Right kidney (tissue), 1 donor: ENCODE results near the gene DCLK1.
A peak's percentile ranks its signal among the peaks of the same experiment; 100 is the strongest.
"Not testable (repeated sequence)": the region's sequence is repeated elsewhere in the genome, so short reads cannot be mapped to it uniquely, and the experiment has no call there.

Source experiments
- DNase-seq: peaks from one replicate; pipeline ENCODE4 v3.0.0-alpha.2; 2016

Gene DCLK1

DNA sequence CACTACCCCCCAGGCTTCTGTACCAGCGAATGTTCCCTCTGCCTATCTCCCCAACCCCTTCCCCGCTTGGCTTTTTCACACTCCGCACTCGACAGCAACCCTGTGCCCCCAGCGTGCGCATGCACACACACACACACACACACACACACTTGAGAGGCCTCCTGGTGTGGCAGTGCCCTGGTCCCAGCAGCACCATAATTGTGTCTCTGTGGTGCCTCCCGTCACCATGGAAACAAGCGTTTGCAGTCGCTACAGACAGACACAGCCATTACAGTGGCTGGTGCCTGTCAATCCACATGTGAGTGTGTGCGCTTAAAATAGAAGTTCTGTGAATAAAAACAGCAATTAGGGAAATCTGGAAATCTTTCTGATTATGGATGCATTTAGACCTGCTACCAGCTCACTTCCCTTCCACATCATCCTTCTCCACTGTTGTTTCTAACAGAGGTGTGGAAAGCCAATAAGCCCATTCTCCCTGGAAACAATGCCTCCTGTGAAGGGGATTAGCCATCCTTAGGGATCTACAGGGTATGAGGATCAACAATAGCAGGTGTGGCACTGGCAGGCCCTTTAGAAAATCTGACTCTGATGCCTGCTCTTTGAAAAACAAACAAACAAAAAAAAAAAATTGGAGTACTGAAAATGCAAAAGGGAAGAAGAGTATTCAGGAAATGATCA lies 146.3 kb downstream of the DCLK1 start:
- no peak for DNase-seq

- DNase-seq, result no peak
These were observed 146.9 kb downstream of the DCLK1 start for GRCh38 chr13:35984287-35984686.

- not testable (repeated sequence) for DNase-seq
These were observed 147.5 kb downstream of the DCLK1 start for GRCh38 chr13:35983703-35984102.

DNA sequence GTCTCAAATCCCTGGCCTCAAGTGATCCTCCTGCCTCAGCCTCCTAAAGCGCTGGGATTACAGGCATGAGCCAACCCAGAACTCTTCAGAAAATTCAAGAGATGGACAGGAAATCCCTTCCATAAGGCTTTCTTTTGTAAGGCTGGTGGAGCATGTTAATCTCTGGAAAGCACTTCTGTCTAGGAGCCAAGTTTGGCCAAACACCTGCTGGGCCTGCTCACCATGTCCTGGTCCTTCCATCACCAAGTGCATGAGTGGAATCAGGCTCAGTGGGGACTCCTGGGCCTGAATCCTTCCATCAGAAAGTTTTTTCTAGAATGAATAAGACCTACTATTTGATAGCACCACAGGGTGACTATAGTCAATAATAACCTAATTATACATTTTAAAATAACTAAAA lies 148.0 kb downstream of the DCLK1 start:
- DNase-seq, result no peak

DNA sequence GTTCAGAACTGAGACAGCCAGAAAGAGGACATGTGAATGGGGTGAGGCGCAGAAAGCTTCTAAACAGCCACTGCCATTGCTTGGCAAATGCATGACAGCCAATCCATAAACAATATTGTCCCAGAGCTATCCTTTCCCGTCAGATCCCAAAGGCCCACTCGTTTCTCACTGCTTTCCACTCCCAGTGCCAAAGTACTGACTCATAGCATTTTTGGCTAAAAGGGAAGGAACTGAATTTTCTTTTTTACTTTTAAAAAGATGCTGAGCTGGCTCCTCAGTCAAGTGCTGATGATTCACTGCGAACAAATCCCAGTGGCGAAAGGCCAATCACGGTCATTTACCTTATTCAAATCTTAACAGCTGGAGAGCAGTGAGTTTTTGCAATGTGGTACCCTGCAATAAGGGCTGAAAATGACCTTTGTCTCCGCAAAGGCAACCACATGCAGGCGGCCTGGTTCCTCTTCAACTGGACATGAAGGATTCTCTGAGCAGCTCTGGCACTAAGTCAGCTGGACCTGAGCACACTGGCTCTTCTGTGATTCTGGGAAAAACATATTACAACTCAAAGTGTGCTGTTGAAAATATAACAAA lies 151.7 kb downstream of the DCLK1 start:
- no peak for DNase-seq

DNA sequence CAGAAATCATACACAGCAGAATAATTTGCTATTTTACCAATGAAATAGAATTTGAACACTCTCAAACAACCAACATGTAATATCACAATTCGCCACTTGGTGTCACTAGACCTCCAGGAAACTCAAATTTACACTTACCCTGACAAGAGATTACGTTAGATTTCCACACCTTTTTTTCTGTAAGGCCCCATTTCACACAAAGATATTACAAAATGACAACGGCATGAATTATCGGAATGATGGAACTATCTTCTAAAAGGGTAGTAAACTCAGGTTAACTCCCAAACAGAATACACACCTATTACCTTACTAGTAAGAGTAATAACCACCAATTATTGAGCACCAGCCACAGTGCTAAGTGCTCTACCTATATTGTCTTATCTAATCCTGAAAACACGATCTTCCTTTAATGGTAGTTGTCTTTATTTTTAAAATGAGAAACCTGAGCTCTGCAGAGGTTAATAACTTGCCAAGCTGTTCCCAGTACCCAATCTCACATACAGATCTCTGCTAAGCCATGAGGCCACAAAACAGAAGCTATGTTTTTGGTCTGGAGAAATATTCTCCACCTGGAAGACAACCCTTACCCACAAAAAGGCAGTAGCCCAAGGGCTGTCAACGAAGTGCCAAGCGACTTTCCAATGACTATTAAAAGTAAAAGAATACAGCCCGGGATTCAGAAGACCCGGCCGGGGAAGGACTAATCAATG lies 152.4 kb downstream of the DCLK1 start:
- DNase-seq, result peak; percentile 38

DNA sequence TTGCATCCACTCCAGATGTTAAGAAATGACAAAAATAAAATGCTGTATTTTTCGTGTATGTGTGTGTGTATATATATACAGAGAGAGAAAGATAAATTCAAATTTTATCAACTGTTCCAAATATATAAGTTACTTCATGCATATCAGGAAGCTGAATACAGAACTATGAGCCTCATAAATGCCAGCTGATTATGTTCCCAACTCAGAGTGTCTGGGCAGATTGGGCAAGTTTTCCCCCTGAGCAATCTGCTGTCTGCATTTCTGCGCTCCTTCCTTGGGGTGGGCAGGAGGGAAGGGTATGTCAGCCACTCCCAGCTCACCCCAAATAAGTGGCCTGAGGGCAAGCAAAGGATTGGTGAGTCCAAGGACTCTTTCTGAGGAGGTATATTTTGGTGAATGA lies 154.1 kb downstream of the DCLK1 start:
- DNase-seq, result no peak

GRCh38 chr13:35976126-35976525 lies 155.1 kb downstream of the DCLK1 start:
- no peak for DNase-seq

GRCh38 chr13:35966951-35967350 lies 164.2 kb downstream of the DCLK1 start:
- not testable (repeated sequence) for DNase-seq

DNA sequence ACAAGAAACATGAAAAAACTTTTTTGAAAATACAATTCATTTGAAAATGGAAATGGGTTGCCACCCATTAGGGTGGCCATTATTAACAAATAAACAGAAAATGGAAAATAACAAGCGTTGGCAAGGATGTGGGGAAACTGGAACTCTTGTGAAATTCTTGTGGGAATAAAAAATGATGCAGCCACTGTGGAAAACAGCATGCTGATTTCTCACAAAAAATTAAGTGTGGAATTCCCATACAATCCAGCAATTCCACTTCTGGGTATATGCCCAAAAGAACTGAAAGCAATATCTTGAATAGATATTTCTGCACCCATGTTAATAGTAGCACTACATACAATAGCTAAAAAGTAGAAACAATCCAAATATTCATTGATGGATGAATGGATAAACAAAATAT lies 165.2 kb downstream of the DCLK1 start:
- no peak for DNase-seq

DNA sequence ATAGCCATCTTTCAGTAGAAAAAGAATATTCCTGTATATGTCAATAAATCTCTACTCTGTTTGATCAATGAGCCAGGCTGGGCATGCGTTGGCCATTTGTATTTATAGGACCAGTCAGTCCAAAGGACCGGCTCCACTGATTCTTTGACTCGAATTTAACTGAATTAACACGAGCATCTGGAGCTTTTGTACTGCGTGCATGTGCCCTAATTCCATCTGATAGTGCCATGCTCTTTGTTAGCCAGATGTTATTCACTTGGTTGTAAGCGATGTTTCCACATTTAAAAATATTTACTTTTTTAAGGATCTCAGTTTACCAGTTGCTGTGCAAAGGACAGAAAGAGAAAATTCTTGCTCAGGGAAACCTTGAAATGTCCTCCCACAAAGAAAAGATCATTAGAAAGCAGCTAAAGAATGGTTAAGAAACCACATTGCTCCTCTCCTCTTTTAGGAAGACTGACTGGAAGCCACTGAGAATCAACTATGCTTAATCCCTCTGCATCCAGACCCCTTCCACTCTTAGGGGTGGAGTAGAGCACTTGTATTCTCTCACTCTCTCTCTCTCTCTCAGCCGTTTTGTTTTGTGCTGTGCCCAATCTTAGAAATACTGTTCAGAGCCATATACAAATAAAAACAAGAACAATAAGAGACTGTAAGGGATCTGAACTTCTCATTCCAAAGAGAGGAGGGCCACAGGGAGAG lies 165.8 kb downstream of the DCLK1 start:
- DNase-seq, result no peak

DNA sequence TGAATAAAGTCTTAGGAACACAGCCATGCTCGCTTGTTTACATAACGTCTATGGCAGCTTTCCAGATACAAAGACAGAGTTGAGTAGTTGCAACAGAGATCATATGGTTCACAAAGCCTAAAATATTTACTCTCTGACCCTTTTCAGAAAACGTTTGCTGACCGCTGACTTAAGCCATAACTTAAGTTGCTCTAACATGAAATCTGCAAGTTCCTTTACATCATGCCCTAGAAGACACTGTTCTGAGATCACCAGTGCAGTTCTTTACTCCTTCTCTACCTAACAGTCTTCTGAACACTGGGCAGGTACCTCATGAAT lies 166.4 kb downstream of the DCLK1 start:
- DNase-seq, result no peak

GRCh38 chr13:35964011-35964862 lies 166.9 kb downstream of the DCLK1 start:
- no peak for DNase-seq

- DNase-seq, result no peak
These were observed 169.5 kb downstream of the DCLK1 start for GRCh38 chr13:35961461-35962220.

GRCh38 chr13:35961002-35961401 lies 170.2 kb downstream of the DCLK1 start:
- DNase-seq, result no peak

DNA sequence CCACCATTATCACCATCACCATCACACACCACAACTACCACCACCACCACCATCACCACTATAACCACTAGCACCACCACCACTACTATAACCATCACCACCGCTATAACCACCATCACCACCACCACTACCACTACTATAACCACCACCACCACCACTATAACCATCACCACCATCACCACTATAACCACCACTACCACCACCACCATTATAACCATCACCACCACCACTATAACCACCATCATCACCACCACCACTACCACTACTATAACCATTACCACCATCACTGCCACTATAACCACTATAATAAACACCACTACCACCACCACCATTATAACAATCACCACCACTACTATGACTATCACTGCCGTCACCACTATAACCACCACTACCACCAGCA lies 173.2 kb downstream of the DCLK1 start:
- DNase-seq, result no peak

DNA sequence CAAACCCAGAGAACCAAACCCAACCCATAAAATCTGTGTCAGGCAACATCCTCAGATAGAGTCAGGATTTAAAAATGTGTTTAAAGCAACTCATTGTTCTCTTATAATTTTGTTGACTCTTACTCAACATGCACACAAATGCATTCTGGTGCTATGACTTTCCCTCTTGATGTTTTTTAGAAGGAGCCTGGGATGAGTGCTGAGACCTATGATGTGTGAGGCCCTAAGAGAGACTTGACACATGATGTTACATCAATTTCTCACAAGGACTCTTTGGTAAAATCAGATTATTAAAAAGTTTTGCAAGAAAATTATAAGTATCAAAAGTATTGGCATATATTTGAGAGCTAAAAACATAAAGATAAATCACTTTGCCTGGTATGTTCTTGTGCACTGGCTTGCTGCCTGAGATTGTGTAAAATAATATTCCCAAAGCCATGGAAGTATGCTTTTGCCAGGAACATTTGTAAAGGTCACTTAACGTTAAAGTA lies 173.9 kb downstream of the DCLK1 start:
- no peak for DNase-seq

- no peak for DNase-seq
These were observed 175.1 kb downstream of the DCLK1 start for GRCh38 chr13:35956074-35956473.

- DNase-seq, result no peak
These were observed 177.0 kb downstream of the DCLK1 start for GRCh38 chr13:35954207-35954560.

DNA sequence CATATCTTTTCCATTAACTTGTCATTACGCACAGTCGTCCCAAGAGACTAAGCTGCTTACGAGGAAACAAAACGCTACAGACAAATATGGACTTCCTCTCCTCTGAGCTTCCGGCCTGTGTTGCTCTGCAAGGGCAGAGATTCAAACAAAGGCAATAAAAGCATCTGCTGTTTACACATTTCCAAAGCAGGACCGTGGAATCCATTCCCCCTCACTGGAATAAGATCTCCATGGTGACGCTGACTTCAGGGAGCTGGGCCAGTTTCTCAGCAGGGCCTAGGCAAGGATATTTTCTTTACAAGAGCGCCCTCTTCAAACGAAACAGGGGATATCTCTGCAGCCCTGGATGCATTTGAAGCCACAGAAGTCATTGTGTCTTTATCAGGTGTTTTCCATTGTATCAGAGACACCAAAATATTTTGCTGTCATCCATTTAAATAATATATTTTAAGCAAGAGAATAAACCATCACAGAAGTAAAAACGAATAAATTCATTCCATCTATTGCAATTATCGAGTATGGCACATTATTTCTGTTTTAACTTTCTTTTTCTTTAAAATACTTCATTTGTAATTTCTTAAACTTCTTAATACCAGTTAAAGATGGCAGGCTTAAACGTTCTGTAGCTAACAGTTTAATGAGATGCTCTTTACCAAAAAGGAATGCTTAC lies 177.5 kb downstream of the DCLK1 start:
- DNase-seq, result peak; percentile 59

DNA sequence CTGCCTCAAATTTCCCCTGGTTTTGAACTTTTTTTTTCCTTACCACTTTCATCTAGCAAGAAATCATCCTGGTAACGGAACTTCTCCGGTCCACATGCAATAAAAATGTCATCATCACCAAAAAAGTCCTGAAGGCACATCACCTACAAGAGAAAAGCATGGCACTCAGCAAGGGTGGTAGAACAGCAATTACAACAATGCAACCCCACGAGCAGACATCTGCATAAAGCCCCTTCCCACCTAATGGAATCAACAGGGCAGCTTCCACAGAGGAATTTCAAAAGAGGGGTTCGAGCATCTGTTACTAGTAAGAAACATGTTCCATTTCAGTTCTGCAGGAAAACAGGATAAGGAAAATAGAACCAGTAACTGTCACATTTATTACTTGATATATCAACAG lies 183.9 kb downstream of the DCLK1 start:
- no peak for DNase-seq
